DMS79 (cell line): ENCODE results near the gene RBM33.

Source experiments
- DNase-seq: peaks from one replicate; lab custom pipeline; 2025; lab: John Stamatoyannopoulos, UW

The RBM33 gene

DNA sequence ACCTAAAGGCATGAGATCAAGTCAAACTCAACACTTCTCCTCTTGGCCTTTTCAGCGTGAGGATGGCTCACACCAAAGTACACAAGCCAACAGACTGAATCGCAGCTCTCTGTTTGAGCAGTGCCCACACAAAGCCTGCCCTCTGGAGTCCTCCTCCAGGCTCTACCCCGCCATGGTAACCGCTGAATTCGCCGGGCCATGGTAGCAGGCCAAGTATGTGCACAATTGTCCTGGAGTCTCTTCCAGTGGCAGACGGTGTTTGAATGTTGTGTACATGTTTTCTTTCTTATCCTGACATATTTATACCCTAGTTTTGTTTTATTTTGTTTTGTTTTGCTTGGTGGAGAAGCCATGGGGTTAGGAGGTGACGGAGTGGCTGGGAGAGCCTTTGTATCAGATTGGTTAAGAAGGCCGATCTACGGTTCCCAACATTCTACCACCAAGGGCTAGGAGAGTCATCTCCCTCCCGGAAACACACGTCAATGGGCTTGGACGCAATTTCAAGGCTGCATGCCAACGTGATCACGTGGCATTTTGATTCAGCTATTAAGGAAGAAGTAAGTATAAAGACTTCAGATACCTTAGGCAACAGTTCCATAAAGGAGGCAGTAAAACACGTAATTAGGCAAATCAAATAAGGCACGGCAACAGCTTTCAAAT, 179.9 kb downstream of the RBM33 start:
- no peak for DNase-seq

GRCh38 chr7:155825336-155825735, 180.9 kb downstream of the RBM33 start:
- DNase-seq = no peak

GRCh38 chr7:155829796-155830470, 185.5 kb downstream of the RBM33 start:
- no peak for DNase-seq
